Stimulated activated CD4-positive, alpha-beta T cell treated with anti-CD3 and anti-CD28 coated beads, TNF-alpha, amount 100 ng/mL, for 4 hours (primary cell): ENCODE results near the gene LRAT.
"Not testable (repeated sequence)": the region's sequence is repeated elsewhere in the genome, so short reads cannot be mapped to it uniquely, and the experiment has no call there.

ENCODE experiments used
- DNase-seq, 3 experiments: peaks; one replicate each; pipeline ENCODE4 v3.0.0-alpha.2; 2020; ENCODE audit warnings: low read depth in 3 of 3

The LRAT gene

GRCh38 chr4:154743683-154744340 is at the start of gene LRAT:
LRAT (plus strand) TSS chr4:154744000; CDS start chr4:154744327, 327 bp downstream.
- DNase-seq, result no peak

GRCh38 chr4:154707877-154708276 is 35.9 kb upstream of the LRAT start:
- DNase-seq, result no peak

GRCh38 chr4:154709550-154709949 is 34.2 kb upstream of the LRAT start:
- no peak for DNase-seq

GRCh38 chr4:154711522-154711921 is 32.3 kb upstream of the LRAT start:
- no peak for DNase-seq

GRCh38 chr4:154714339-154715040 is 29.3 kb upstream of the LRAT start:
- no peak for DNase-seq

GRCh38 chr4:154719087-154719486 is 24.7 kb upstream of the LRAT start:
- DNase-seq, result no peak

GRCh38 chr4:154720123-154720522 is 23.7 kb upstream of the LRAT start:
- DNase-seq, result no peak

GRCh38 chr4:154720618-154721267 is 23.1 kb upstream of the LRAT start:
- no peak for DNase-seq

- no peak for DNase-seq
These were observed 21.5 kb upstream of the LRAT start for GRCh38 chr4:154722262-154722661.

- not testable (repeated sequence) for DNase-seq
These were observed 20.2 kb upstream of the LRAT start for GRCh38 chr4:154723601-154724000.

- no peak for DNase-seq
These were observed 16.3 kb upstream of the LRAT start for GRCh38 chr4:154727540-154727939.

- no peak for DNase-seq
These were observed 12.0 kb upstream of the LRAT start for GRCh38 chr4:154731756-154732155.

- DNase-seq, result no peak
These were observed 11.1 kb upstream of the LRAT start for GRCh38 chr4:154732669-154733068.

GRCh38 chr4:154736770-154737169 is 7.0 kb upstream of the LRAT start:
- no peak for DNase-seq

- no peak for DNase-seq
These were observed 5.4 kb upstream of the LRAT start for GRCh38 chr4:154738426-154738825.

- no peak for DNase-seq
These were observed 4.7 kb upstream of the LRAT start for GRCh38 chr4:154739111-154739510.

- no peak for DNase-seq
These were observed 3.3 kb upstream of the LRAT start for GRCh38 chr4:154740462-154740861.

GRCh38 chr4:154741131-154741665 is 2.6 kb upstream of the LRAT start:
- no peak for DNase-seq

- no peak for DNase-seq
These were observed 1.6 kb upstream of the LRAT start for GRCh38 chr4:154741922-154742850.

- DNase-seq, result no peak
These were observed 634 bp downstream of the LRAT start for GRCh38 chr4:154744341-154744926.

- no peak for DNase-seq
These were observed 13.9 kb downstream of the LRAT start for GRCh38 chr4:154757713-154758112.
